PFSK-1 (cell line): ENCODE data around the gene IZUMO1.

ENCODE experiments used
- FOXP2 ChIP-seq: optimal IDR thresholded peaks from 2 replicates; pipeline ENCODE3; 2011; ENCODE audit warnings: borderline replicate concordance, control low read depth, inconsistent platforms; ENCODE audit not compliant: insufficient read depth; ENCODE audit errors: extremely low read length, extremely low read depth
- POLR2AphosphoS5 ChIP-seq: IDR thresholded peaks from 2 replicates; pipeline ENCODE4 v1.6.1; 2012; ENCODE audit warnings: low read depth, mild to moderate bottlenecking, control low read depth, low read length, moderate library complexity
- SIN3A ChIP-seq: IDR thresholded peaks from 2 replicates; pipeline ENCODE4 v1.6.1; 2012; ENCODE audit warnings: mild to moderate bottlenecking, low read length, moderate library complexity, borderline replicate concordance; ENCODE audit not compliant: insufficient read depth
- TAF1 ChIP-seq: IDR thresholded peaks from 2 replicates; pipeline ENCODE4 v1.6.1; 2012; ENCODE audit warnings: low read length, control low read depth, borderline replicate concordance; ENCODE audit not compliant: insufficient read depth
- TF ChIP-seq, protein P1 (sequence below), 2 experiments: IDR thresholded peaks; 2 replicates each; pipeline versions ENCODE4 v1.6.1 to v1.8.0; 2011 to 2012; ENCODE audit warnings: low read depth in 2 of 2, low read length in 2 of 2, control low read depth in 1 of 2, inconsistent platforms in 1 of 2, mild to moderate bottlenecking in 1 of 2, moderate library complexity in 1 of 2; ENCODE audit not compliant: insufficient read depth in 1 of 2

Gene IZUMO1

DNA sequence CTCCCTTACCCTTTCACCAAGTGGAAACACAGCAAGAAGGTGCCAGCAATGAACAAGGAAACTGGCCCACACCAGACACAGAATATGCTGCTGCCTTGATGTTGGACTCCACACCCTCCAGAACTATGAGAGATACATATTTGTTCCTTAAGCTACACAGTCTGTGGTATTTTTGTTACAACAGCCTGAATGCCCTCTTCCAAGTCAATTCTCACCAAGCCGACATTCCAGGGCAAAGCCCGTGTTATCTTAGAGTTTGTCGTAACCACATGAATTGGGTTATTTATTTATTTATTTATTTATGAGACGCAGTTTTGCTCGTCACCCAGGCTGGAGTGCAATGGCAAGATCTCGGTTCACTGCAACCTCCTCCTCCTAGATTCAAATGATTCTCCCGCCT, 23.6 kb upstream of the IZUMO1 start:
- TF ChIP-seq TAF1 (no peak), POLR2AphosphoS5 (no peak), SIN3A (no peak), FOXP2 (no peak)
- TF ChIP-seq, protein P1, sequence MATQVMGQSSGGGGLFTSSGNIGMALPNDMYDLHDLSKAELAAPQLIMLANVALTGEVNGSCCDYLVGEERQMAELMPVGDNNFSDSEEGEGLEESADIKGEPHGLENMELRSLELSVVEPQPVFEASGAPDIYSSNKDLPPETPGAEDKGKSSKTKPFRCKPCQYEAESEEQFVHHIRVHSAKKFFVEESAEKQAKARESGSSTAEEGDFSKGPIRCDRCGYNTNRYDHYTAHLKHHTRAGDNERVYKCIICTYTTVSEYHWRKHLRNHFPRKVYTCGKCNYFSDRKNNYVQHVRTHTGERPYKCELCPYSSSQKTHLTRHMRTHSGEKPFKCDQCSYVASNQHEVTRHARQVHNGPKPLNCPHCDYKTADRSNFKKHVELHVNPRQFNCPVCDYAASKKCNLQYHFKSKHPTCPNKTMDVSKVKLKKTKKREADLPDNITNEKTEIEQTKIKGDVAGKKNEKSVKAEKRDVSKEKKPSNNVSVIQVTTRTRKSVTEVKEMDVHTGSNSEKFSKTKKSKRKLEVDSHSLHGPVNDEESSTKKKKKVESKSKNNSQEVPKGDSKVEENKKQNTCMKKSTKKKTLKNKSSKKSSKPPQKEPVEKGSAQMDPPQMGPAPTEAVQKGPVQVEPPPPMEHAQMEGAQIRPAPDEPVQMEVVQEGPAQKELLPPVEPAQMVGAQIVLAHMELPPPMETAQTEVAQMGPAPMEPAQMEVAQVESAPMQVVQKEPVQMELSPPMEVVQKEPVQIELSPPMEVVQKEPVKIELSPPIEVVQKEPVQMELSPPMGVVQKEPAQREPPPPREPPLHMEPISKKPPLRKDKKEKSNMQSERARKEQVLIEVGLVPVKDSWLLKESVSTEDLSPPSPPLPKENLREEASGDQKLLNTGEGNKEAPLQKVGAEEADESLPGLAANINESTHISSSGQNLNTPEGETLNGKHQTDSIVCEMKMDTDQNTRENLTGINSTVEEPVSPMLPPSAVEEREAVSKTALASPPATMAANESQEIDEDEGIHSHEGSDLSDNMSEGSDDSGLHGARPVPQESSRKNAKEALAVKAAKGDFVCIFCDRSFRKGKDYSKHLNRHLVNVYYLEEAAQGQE (IDR thresholded peaks at IDR 0.05; ENCODE audit: insufficient read depth in 1 of 2, low read depth in 2 of 2, low read length in 2 of 2): no peak

DNA sequence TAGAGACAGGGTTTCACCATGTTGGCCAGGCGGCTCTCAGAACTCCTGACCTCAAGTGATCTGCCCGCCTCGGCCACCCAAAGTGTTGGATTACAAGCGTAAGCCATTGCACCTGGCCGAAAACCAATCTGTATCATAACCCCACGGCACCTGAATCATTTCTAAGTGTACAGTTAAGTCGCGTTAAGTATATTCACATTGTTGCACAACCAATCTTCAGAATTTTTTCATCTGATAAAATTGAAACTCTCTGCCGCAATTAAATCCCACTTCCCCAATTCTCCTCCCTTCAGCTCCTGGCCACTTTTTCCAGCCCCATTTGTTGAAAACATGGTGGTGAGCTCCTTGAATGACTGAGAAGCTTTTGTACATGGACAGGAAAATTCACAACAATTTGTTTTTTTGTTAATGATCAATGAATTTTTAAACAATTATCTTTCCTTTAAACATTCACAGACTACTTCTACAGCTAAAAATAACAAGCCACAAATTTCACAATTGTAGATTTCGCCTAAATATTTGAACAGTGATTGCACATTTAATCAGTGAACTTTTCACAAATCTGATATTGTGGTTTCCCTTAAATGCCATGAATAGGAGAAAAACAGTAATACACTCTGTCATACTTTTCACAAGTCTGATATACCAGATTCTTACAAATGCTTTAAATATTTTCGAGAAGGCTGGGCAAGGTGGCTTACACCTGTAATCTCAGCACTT, 22.4 kb upstream of the IZUMO1 start:
- no peak for TF ChIP-seq TAF1
- TF ChIP-seq, protein P1 (IDR thresholded peaks at IDR 0.05; ENCODE audit: insufficient read depth in 1 of 2, low read depth in 2 of 2, low read length in 2 of 2): no peak
- TF ChIP-seq POLR2AphosphoS5: no peak
- TF ChIP-seq FOXP2: no peak
- no peak for TF ChIP-seq SIN3A

DNA sequence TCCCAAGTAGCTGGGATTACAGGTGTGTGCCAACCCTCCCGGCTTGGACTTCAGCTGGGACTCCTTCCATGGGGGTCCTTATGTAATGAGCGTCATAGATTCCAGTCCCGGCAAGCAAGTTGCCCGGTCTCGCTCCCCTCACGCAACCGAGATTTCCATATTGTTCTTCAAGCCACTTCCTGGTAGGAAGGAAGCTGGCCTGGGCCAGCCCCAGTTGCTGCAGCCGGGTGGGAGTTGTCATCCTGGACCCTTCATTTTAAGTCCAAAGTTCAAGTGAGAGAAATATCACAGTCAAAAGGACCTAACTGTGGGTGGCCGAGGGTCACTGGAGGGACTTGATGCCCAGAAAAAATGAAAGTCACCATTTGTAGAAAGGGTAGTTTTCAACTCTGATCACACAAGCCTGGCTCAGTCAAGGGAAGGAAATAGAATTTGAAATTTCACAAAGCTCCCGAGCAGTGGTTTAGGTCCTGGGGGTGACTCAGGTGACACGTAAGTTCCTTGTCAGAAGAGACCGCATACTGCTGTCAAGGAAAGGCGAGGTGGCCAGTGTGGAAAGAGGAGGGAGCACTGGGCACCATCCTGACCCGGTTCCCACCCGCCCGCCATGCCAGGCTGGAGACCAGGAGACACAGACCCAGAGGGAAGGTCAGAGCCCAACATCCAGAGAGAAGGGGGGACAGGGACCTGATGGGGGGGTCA, 13.9 kb upstream of the IZUMO1 start:
- TF ChIP-seq TAF1: no peak
- no peak for TF ChIP-seq POLR2AphosphoS5
- no peak for TF ChIP-seq SIN3A
- TF ChIP-seq, protein P1 (IDR thresholded peaks at IDR 0.05; ENCODE audit: insufficient read depth in 1 of 2, low read depth in 2 of 2, low read length in 2 of 2): no peak
- TF ChIP-seq FOXP2: no peak

DNA sequence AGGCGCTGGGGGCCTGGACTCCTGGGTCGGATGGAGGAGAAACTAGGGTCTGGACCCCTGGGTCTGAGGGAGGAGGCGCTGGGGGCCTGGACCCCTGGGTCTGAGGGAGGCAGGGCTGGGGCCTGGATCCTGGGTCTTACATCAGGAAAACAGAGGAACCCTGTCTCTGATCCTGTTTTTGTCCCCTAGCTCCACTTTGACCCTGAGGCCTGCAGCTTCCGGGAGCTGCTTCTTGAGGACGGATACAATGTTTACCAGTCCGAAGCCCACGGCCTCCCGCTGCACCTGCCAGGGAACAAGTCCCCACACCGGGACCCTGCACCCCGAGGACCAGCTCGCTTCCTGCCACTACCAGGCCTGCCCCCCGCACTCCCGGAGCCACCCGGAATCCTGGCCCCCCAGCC, 11.0 kb upstream of the IZUMO1 start:
- TF ChIP-seq POLR2AphosphoS5 (no peak), SIN3A (no peak), TAF1 (no peak), FOXP2 (no peak)
- TF ChIP-seq, protein P1 (IDR thresholded peaks at IDR 0.05; ENCODE audit: insufficient read depth in 1 of 2, low read depth in 2 of 2, low read length in 2 of 2): no peak
